HEK293T (cell line): ENCODE measurements around the gene STAT6.

Experiments used
- CTCF ChIA-PET: fragments of 350-600 bp; formaldehyde crosslinking; extraction: SDS; loops from one replicate; lab custom pipeline; 2021; ENCODE audit warnings: antibody characterized with exemption, inconsistent platforms; lab: Yijun Ruan, JAX
- POLR2A ChIA-PET: fragments of 350-600 bp; formaldehyde crosslinking; extraction: SDS; loops from one replicate; lab custom pipeline; 2020; ENCODE audit warnings: antibody characterized with exemption, inconsistent platforms; lab: Yijun Ruan, JAX
- DNase-seq: peaks from one replicate; pipeline ENCODE4 v3.0.0; 2012; ENCODE audit warnings: mixed read lengths; ENCODE audit errors: extremely low spot score
- ARNT ChIP-seq: fragments of 450-650 bp; IDR thresholded peaks from 2 replicates; pipeline ENCODE4 v1.6.1; 2017; ENCODE audit warnings: mild to moderate bottlenecking
- BHLHE40 ChIP-seq: fragments of 450-650 bp; IDR thresholded peaks from 2 replicates; pipeline ENCODE4 v1.6.1; 2016; ENCODE audit warnings: mild to moderate bottlenecking, moderate library complexity, borderline replicate concordance
- CTBP1 ChIP-seq: fragments of 450-650 bp; IDR thresholded peaks from 2 replicates; pipeline ENCODE4 v1.6.1; 2016; ENCODE audit warnings: borderline replicate concordance
- ELF4 ChIP-seq: fragments of 450-650 bp; IDR thresholded peaks from 2 replicates; pipeline ENCODE4 v1.6.1; 2017; ENCODE audit warnings: antibody characterized with exemption
- FOXA1 ChIP-seq: fragments of 450-650 bp; IDR thresholded peaks from 2 replicates; pipeline ENCODE4 v1.6.1; 2016; ENCODE audit warnings: mild to moderate bottlenecking
- FOXK2 ChIP-seq: fragments of 450-650 bp; IDR thresholded peaks from 2 replicates; pipeline ENCODE4 v1.6.1; 2016; ENCODE audit warnings: mild to moderate bottlenecking
- FOXM1 ChIP-seq: fragments of 450-650 bp; IDR thresholded peaks from 2 replicates; pipeline ENCODE4 v1.6.1; 2017; ENCODE audit warnings: mild to moderate bottlenecking, borderline replicate concordance
- HDGF ChIP-seq: fragments of 450-650 bp; IDR thresholded peaks from 2 replicates; pipeline ENCODE4 v1.6.1; 2017; ENCODE audit warnings: antibody characterized with exemption, borderline replicate concordance
- L3MBTL2 ChIP-seq: fragments of 450-650 bp; conservative IDR thresholded peaks from 2 replicates; pipeline ENCODE4 v1.6.1; 2016; ENCODE audit warnings: mild to moderate bottlenecking
- LEF1 ChIP-seq: fragments of 450-650 bp; IDR thresholded peaks from 2 replicates; pipeline ENCODE4 v1.6.1; 2017; ENCODE audit warnings: mild to moderate bottlenecking, borderline replicate concordance
- NFRKB ChIP-seq: fragments of 450-650 bp; IDR thresholded peaks from 2 replicates; pipeline ENCODE4 v1.6.1; 2016; ENCODE audit warnings: mild to moderate bottlenecking, moderate library complexity
- SP1 ChIP-seq: fragments of 450-650 bp; IDR thresholded peaks from 2 replicates; pipeline ENCODE4 v1.6.1; 2017
- SUZ12 ChIP-seq: fragments of 450-650 bp; IDR thresholded peaks from 2 replicates; pipeline ENCODE4 v1.6.1; 2016; ENCODE audit warnings: mild to moderate bottlenecking
- TARDBP ChIP-seq: fragments of 450-650 bp; IDR thresholded peaks from 2 replicates; pipeline ENCODE4 v1.6.1; 2016
- ZNF384 ChIP-seq: fragments of 450-650 bp; IDR thresholded peaks from 2 replicates; pipeline ENCODE4 v1.6.1; 2016
- TF ChIP-seq, protein P1 (sequence below): fragments of 450-650 bp; IDR thresholded peaks from 2 replicates; pipeline ENCODE4 v1.6.1; 2016

The STAT6 gene

DNA sequence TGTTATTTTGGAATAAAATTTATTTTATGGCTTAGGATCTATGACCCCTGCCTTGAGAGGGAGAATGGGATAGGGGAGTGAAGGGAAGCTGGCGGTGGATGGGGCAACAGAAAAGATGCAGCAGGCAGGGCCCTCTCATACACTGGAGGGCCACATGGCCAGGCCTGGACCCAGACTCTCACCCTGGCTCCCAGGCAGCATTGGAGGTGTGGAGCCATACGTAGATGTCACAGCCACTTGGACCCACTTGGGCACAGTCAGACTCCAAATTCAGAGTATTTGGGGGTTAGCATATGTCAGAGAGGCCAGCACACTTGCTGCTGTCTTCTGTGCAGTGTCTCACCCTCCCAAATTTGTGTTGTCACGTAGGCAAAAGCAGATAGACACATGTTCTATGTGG is 15.7 kb downstream of the STAT6 start:
- CTCF ChIA-PET: interaction anchor here (1.2 kb wide), 1 partner anchor 17 kb away, joined by 3 read pairs; no protein-coding TSS in a partner anchor
- TF ChIP-seq NFRKB (no peak), LEF1 (no peak), FOXA1 (no peak), BHLHE40 (no peak), L3MBTL2 (no peak), FOXM1 (no peak), TARDBP (no peak), ARNT (no peak), CTBP1 (no peak), ZNF384 (no peak), FOXK2 (no peak), HDGF (no peak)

DNA sequence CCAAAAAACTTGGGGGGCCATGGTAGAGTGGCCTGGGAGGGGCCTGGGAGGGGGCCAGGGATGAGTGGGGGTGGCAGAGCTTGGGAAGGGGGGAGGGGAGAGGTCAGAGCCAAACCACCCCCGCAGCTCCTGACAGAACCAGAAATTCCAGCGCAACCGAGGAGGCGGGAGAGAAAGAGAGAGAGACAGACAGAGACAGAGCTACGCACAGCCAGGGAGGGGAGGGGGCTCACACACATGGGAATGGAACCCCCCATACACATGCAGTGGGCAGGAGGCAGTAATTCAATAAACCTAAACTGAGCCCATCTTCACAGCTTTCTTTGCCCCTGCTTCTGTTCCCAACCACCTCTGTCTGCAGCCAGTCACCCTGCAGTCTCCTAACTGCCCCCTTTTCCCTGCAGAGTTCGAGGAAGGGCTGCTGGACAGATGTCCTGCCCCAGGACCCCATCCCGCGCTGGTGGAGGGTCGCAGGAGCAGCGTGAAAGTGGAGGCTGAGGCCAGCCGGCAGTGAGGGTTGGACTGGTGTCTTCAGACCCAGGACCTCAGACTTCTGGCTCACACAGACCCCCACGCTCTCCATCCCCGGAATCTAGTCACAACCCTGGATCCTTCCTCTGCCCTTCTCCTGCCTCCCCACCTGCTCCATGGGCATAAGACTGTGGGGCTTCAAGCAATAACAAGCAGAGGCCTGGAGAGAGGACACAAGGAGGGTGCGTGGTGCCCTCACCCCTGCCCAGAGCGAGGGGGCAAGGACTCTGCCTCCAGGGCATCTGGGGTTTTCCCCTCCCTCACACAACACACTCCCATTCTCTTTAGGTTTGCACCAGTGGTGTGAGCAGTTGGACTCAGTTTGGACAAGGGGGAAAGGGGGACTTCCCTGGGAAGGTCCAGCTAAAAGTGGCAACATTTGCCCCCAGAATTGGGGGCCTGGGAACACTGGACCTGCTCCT is 16.7 kb downstream of the STAT6 start:
- POLR2A ChIA-PET: interaction anchor here (2.3 to 4.7 kb wide), 2 partner anchors 16 to 17 kb away, joined by 14 to 23 read pairs; partner anchors contain the start of genes NEMP1 and STAT6
- no peak for TF ChIP-seq ELF4
- no peak for TF ChIP-seq FOXA1

More for the DNA sequence above, 15.7 kb downstream of the STAT6 start:
- POLR2A ChIA-PET: interaction anchor here (1.2 to 4.7 kb wide), 3 partner anchors 11 to 17 kb away, joined by 4 to 23 read pairs (median 14); partner anchors contain the start of genes NEMP1 and STAT6
- no peak for DNase-seq

GRCh38 chr12:57093415-57094207 is 17.6 kb downstream of the STAT6 start:
- CTCF ChIA-PET: interaction anchor here (1.5 to 3.4 kb wide), 3 partner anchors 18 to 66 kb away, joined by 5 to 23 read pairs (median 21); partner anchors contain the start of gene STAT6
- POLR2A ChIA-PET: interaction anchor here (1.0 to 4.7 kb wide), 2 partner anchors 15 to 24 kb away, joined by 3 to 23 read pairs; partner anchors contain the start of gene NEMP1
- no peak for TF ChIP-seq FOXK2
- peak; percentile 60 for DNase-seq

More for the DNA sequence above, 16.7 kb downstream of the STAT6 start:
- DNase-seq: no peak
- CTCF ChIA-PET: interaction anchor here (1.5 to 3.4 kb wide), 3 partner anchors 17 to 67 kb away, joined by 5 to 23 read pairs (median 21); partner anchors contain the start of gene STAT6

DNA sequence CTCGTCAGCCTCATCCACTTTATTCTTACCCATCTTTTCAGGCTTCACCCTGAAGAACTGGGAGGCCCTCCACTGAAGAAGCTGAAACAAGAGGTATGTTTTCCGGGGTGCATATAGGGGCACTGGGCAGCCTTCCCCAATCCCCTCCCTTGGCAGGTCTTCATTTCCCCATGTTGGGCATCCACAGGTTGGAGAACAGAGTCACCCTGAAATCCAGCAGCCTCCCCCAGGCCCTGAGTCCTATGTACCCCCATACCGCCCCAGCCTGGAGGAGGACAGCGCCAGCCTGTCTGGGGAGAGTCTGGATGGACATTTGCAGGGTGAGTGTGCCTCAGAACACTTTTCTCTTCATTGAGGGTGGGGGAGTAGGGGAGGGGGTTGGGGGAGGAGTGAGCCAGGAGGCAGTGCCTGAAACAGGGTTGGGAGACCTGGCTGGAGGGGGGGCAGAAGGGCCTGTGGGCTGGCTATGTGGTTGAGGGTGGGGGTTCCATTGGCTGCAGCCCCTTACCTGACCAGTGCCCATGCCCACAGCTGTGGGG is 18.2 kb downstream of the STAT6 start:
- CTCF ChIA-PET: interaction anchor here (1.0 to 3.4 kb wide), 8 partner anchors 9 to 84 kb away, joined by 4 to 23 read pairs (median 7); partner anchors contain the start of genes NEMP1 and STAT6
- TF ChIP-seq LEF1 (no peak), ELF4 (no peak), TARDBP (no peak), FOXA1 (no peak), FOXM1 (no peak), CTBP1 (no peak), SP1 (no peak), L3MBTL2 (no peak), FOXK2 (no peak), ZNF384 (no peak)
- TF ChIP-seq, protein P1, sequence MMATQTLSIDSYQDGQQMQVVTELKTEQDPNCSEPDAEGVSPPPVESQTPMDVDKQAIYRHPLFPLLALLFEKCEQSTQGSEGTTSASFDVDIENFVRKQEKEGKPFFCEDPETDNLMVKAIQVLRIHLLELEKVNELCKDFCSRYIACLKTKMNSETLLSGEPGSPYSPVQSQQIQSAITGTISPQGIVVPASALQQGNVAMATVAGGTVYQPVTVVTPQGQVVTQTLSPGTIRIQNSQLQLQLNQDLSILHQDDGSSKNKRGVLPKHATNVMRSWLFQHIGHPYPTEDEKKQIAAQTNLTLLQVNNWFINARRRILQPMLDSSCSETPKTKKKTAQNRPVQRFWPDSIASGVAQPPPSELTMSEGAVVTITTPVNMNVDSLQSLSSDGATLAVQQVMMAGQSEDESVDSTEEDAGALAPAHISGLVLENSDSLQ: no peak
- no peak for DNase-seq
- POLR2A ChIA-PET: interaction anchor here (1.0 to 4.7 kb wide), 4 partner anchors 14 to 24 kb away, joined by 3 to 23 read pairs (median 8); partner anchors contain the start of genes NEMP1 and STAT6

DNA sequence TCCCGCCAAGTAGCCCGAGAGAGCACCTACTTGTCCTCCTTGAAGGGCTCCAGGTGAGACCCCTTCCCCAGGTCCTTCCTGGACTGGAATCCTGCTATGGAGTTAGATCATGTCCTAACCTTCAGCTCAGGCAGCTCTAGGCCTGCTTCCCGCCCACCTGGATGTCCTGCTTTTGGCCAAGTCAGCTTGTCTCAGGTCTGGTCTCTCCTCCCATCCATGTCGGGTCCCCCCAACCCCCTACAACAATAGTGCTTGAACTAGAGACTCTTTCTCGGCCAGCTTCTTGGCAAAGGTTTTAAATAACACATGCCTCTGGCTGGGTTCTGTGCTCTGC is 18.7 kb downstream of the STAT6 start:
- POLR2A ChIA-PET: interaction anchor here (0.8 to 4.7 kb wide), 4 partner anchors 14 to 36 kb away, joined by 3 to 23 read pairs (median 8); partner anchors contain the start of genes LRP1, NEMP1 and STAT6
- CTCF ChIA-PET: interaction anchor here (0.9 to 3.4 kb wide), 9 partner anchors 9 to 84 kb away, joined by 3 to 23 read pairs (median 7); partner anchors contain the start of genes NEMP1 and STAT6
- TF ChIP-seq CTBP1 (no peak), L3MBTL2 (no peak), SUZ12 (no peak), FOXA1 (no peak), ZNF384 (no peak), SP1 (no peak), HDGF (no peak), FOXM1 (no peak), FOXK2 (no peak), ARNT (no peak), BHLHE40 (no peak), LEF1 (no peak), NFRKB (no peak), TARDBP (no peak), ELF4 (no peak)
- TF ChIP-seq, protein P1: no peak
- no peak for DNase-seq
